Natural killer cell treated with Interleukin-12 subunit alpha and Interleukin-12 subunit beta and Interleukin-15 and Interleukin-18, amount 100 ng/mL, for 72 hours (primary cell): ENCODE results near the gene ZNF566. TPM values are rescaled to one million over a fixed set of nuclear protein-coding genes. Genes with fewer than 3 reads are reported as not detected.
A peak's percentile ranks its signal among the peaks of the same experiment; 100 is the strongest.

ENCODE experiments used
- ATAC-seq, 2 donors: fragments of 150-1000 bp; cut with Tn5 transposase in 1 of 2; sonication (Bioruptor Pico), chemical (Tn5 transposase) in 1 of 2; 2 replicates each; pipeline ENCODE4 v1.10.0; 2021
- DNase-seq: peaks from one replicate; pipeline ENCODE4 v3.0.0; 2022; ENCODE audit warnings: low spot score
- H3K27ac Mint-ChIP-seq, 2 donors: 1 replicate in 1 of 2; 2 replicates in 1 of 2; pipeline ENCODE4 v1.8.0; 2022; ENCODE audit warnings: mixed read lengths in 2 of 2, mild to moderate bottlenecking in 1 of 2, moderate library complexity in 1 of 2
- H3K27me3 Mint-ChIP-seq, 2 donors: 1 replicate in 1 of 2; 2 replicates in 1 of 2; pipeline ENCODE4 v1.8.0; 2022; ENCODE audit warnings: mixed read lengths in 2 of 2
- H3K36me3 Mint-ChIP-seq: one replicate; pipeline ENCODE4 v1.8.0; 2022; ENCODE audit warnings: mixed read lengths
- H3K4me1 Mint-ChIP-seq, 2 donors: 1 replicate in 1 of 2; 2 replicates in 1 of 2; pipeline ENCODE4 v1.8.0; 2022; ENCODE audit warnings: low read depth in 2 of 2, mixed read lengths in 2 of 2, mild to moderate bottlenecking in 1 of 2
- H3K4me3 Mint-ChIP-seq: one replicate; pipeline ENCODE4 v1.8.0; 2022; ENCODE audit warnings: mixed read lengths
- H3K9me3 Mint-ChIP-seq: 2 replicates; pipeline ENCODE4 v1.8.0; 2022; ENCODE audit warnings: mixed read lengths
- total RNA-seq, 2 donors: library from RNA; stranded (reverse); gene quantifications; one replicate each; pipeline ENCODE4 v1.2.3, GENCODE V29; 2022

Gene ZNF566
- total RNA-seq, 2 donors from 2014 or later = 7.3 to 8.3 TPM

DNA sequence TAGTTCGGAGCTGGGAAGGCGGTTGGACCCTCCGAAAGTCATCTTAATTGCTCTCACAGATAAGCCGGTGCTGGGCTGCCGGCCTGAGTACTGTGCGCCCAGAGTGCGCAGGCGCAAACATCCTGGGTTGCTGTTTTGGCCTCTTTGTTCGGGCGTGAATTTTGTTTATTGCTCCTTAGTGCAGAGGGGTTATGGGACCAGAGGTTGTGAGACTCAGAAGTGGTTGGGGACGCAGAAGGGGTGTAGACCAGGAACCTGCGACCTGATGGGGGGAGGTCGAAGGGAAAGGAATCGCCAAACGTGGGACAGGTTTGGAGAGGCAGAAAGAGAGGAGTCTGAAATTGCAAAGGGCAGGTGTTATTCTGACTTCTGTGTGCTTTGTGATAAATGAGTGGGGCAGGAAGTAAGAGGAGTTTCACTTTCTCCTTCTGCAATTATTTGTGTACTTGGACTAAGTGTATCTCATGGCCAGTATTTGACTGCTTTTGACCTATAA lies 607 bp upstream of the ZNF566 start:
- ATAC-seq (peak; percentile 70 to 76), DNase-seq (peak; percentile 78)
- Mint-ChIP-seq H3K27me3 (no peaks in the 10 kb centered on the region), H3K27ac (peak overlapping the region; percentile 96 to 99), H3K4me1 (peaks cover 25 to 30% of the 10 kb centered on the region in 2 donors), H3K36me3 (peaks cover 17% of the 10 kb centered on the region), H3K9me3 (peaks cover 6% of the 10 kb centered on the region), H3K4me3 (peak overlapping the region; percentile 100)

GRCh38 chr19:36488846-36489117 lies 579 bp downstream of the ZNF566 start:
- peak overlapping the region; percentile 100 for H3K4me3 Mint-ChIP-seq

GRCh38 chr19:36488118-36488845 lies 1.1 kb downstream of the ZNF566 start:
- Mint-ChIP-seq H3K36me3 (peaks cover 17% of the 10 kb centered on the region), H3K4me3 (peak overlapping the region; percentile 100), H3K27me3 (no peaks in the 10 kb centered on the region), H3K27ac (peak overlapping the region; percentile 96 to 99), H3K9me3 (peaks cover 6% of the 10 kb centered on the region), H3K4me1 (peaks cover 25 to 30% of the 10 kb centered on the region in 2 donors)
- DNase-seq (no peak), ATAC-seq (no peak)

More at GRCh38 chr19:36488846-36489117, 579 bp downstream of the ZNF566 start:
- H3K27me3 Mint-ChIP-seq = no peaks in the 10 kb centered on the region
- ATAC-seq (peak; percentile 1 to 34), DNase-seq (no peak)
- peaks cover 17% of the 10 kb centered on the region for H3K36me3 Mint-ChIP-seq
- H3K4me1 Mint-ChIP-seq = peaks cover 25 to 30% of the 10 kb centered on the region in 2 donors
- H3K27ac Mint-ChIP-seq = peak overlapping the region; percentile 96 to 99
- peaks cover 6% of the 10 kb centered on the region for H3K9me3 Mint-ChIP-seq

DNA sequence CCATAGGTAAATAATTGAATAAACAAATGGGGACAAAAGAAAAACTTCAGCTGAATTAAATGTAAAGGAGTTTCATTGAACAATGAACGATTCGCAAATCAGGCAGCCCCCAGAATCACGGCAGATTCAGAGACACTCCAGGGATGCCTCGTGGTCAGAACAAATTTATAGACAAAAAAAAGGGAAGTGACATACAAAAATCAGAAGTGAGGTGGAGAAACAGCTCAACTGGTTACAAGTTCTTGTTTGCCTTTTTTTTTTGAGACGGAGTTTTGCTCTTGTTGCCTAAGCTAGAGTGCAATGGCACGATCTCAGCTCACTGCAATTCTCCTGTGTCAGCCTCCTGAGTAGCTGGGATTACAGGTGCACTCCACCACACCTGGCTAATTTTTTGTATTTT lies 5.7 kb downstream of the ZNF566 start:
- no peak overlapping the region for H3K27ac Mint-ChIP-seq
- DNase-seq (no peak), ATAC-seq (no peak)
- no peaks in the 10 kb centered on the region for H3K27me3 Mint-ChIP-seq
- H3K4me1 Mint-ChIP-seq = peaks cover 11 to 15% of the 10 kb centered on the region in 2 donors
- no peaks in the 10 kb centered on the region for H3K9me3 Mint-ChIP-seq
- no peak overlapping the region for H3K4me3 Mint-ChIP-seq
- H3K36me3 Mint-ChIP-seq = peaks cover 15% of the 10 kb centered on the region

GRCh38 chr19:36482876-36483275 lies 6.5 kb downstream of the ZNF566 start:
- H3K9me3 Mint-ChIP-seq = no peaks in the 10 kb centered on the region

GRCh38 chr19:36460046-36460445 lies 29.3 kb downstream of the ZNF566 start:
- no peak overlapping the region for H3K27ac Mint-ChIP-seq
- DNase-seq (no peak), ATAC-seq (no peak)
- peaks cover 44% of the 10 kb centered on the region for H3K36me3 Mint-ChIP-seq
- H3K4me3 Mint-ChIP-seq = no peak overlapping the region
- no peaks in the 10 kb centered on the region for H3K4me1 Mint-ChIP-seq
- peaks cover 5% of the 10 kb centered on the region for H3K9me3 Mint-ChIP-seq
- H3K27me3 Mint-ChIP-seq = no peaks in the 10 kb centered on the region

More at GRCh38 chr19:36482876-36483275, 6.5 kb downstream of the ZNF566 start:
- no peak overlapping the region for H3K27ac Mint-ChIP-seq
- H3K4me1 Mint-ChIP-seq = peaks cover 8% of the 10 kb centered on the region in 2 donors
- DNase-seq (no peak), ATAC-seq (no peak)
- no peak overlapping the region for H3K4me3 Mint-ChIP-seq
- H3K27me3 Mint-ChIP-seq = no peaks in the 10 kb centered on the region
- H3K36me3 Mint-ChIP-seq = peaks cover 10% of the 10 kb centered on the region

DNA sequence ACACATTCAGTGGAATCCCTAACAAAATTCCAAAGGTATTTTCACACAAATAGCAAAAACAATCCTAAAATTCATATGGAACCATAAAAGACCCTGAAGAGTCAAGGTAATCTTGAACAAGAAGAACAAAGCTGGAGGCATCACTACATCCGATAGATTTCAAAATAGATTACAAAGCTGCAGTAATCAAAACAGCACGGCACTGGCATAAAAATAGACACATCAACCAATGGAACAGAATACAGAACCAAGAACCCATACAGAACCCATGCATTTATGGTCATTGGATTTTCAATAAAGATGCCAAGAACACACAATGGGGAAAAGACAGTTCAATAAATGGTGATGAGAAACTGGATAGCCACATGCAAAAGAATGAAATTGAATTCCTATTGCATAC lies 32.5 kb downstream of the ZNF566 start:
- peaks cover 52% of the 10 kb centered on the region for H3K36me3 Mint-ChIP-seq
- peaks cover 18% of the 10 kb centered on the region for H3K9me3 Mint-ChIP-seq
- H3K4me3 Mint-ChIP-seq = no peak overlapping the region
- ATAC-seq (no peak), DNase-seq (no peak)
- H3K27me3 Mint-ChIP-seq = no peaks in the 10 kb centered on the region
- H3K4me1 Mint-ChIP-seq = no peaks in the 10 kb centered on the region
- H3K27ac Mint-ChIP-seq = no peak overlapping the region

DNA sequence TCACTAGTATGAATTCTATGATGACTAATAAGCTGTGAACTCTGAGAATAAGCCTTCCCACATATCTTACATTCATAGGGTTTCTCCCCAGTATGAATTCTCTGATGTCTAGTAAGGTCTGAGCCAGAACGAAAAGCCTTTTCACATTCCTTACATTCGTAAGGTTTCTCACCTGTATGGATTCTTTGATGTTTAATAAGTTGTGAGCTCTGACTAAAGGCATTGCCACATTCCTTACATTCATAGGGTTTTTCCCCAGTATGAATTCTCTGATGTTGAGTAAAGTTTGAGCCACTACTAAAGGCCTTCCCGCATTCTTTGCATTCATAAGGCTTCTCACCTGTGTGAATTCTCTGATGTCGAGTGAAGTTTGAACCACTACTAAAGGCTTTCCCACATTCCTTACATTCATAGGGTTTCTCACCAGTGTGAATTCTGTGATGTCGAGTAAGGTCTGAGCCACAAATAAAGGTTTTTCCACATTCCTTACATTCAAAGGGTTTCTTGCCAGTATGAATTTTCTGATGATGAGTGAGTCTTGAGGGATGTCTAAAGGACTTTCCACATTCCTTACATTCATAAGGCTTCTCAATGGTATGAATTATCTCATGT lies 40.2 kb downstream of the ZNF566 start:
- peaks cover 50% of the 10 kb centered on the region for H3K36me3 Mint-ChIP-seq
- ATAC-seq (no peak), DNase-seq (no peak)
- H3K27me3 Mint-ChIP-seq = no peaks in the 10 kb centered on the region
- no peak overlapping the region for H3K27ac Mint-ChIP-seq
- no peaks in the 10 kb centered on the region for H3K4me1 Mint-ChIP-seq
- H3K4me3 Mint-ChIP-seq = no peak overlapping the region
- H3K9me3 Mint-ChIP-seq = peaks cover 9% of the 10 kb centered on the region

- peaks cover 25% of the 10 kb centered on the region for H3K36me3 Mint-ChIP-seq
- ATAC-seq (no peak), DNase-seq (no peak)
- no peak overlapping the region for H3K27ac Mint-ChIP-seq
- H3K27me3 Mint-ChIP-seq = no peaks in the 10 kb centered on the region
- H3K4me3 Mint-ChIP-seq = no peak overlapping the region
- peaks cover 10% of the 10 kb centered on the region for H3K9me3 Mint-ChIP-seq
- H3K4me1 Mint-ChIP-seq = no peaks in the 10 kb centered on the region
Observed at GRCh38 chr19:36441339-36441738, 48.0 kb downstream of the ZNF566 start.

DNA sequence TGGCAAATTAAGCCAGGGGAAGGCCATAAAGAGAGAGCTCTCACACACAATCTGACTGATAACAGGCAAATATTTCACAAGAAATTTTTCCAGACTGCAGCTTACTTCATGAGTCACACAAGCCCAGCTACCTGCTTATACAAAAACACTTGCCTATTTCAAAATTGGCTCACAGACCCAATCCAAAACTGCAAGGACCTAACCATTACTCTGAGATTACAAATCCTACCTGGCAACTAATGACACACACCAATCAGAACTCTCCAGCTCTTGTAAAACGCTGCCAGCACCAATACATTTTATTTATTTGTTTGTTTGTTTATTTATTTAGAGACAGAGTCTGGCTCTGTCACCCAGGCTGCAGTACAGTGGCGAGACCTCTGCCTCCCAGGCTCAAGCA lies 52.8 kb downstream of the ZNF566 start:
- Mint-ChIP-seq H3K27ac (no peak overlapping the region), H3K4me1 (no peaks in the 10 kb centered on the region), H3K27me3 (no peaks in the 10 kb centered on the region), H3K36me3 (peaks cover 19% of the 10 kb centered on the region), H3K4me3 (no peak overlapping the region), H3K9me3 (peaks cover 12% of the 10 kb centered on the region)
- no peak for DNase-seq
- no peak for ATAC-seq

- ATAC-seq = no peak
- no peak overlapping the region for H3K4me3 Mint-ChIP-seq
- no peak overlapping the region for H3K27ac Mint-ChIP-seq
- DNase-seq = no peak
- peaks cover 22 to 28% of the 10 kb centered on the region in 2 donors for H3K27me3 Mint-ChIP-seq
- peaks cover 5% of the 10 kb centered on the region for H3K9me3 Mint-ChIP-seq
- H3K36me3 Mint-ChIP-seq = peaks cover 18% of the 10 kb centered on the region
- H3K4me1 Mint-ChIP-seq = peaks cover 0 to 3% of the 10 kb centered on the region in 2 donors
Observed at GRCh38 chr19:36423925-36424324, 65.4 kb downstream of the ZNF566 start.

DNA sequence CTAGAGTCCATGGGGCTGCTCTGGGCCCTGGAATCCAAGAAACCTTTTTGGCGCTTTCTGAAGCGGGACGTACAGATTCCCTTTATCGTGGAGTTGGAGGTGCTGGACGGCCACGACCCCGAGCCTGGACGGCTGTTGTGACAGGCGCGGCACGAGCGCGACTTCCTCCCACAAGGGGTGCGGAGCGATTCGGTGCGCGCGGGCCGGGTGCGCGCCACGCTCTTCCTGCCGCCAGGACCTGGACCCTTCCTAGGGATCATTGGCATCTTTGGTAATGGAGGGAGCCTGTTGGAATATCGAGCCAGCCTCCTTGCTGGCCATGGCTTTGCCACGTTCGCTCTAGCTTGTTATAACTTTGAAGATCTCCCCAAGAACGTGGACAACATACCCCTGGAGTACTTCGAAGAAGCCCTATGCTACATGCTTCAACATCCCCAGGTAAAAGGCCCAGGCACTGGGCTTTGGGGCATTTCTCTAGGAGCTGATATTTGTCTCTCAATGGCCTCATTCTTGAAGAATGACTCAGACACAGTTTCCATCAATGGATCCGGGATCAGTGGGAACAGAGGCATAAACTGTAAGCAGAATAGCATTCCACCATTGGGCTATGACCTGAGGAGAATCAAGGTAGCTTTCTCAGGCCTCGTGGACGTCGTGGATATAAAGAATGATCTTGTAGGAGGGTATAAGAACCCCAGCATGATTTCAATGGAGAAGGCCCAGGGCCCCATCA lies 67.4 kb downstream of the ZNF566 start:
- H3K4me1 Mint-ChIP-seq = peaks cover 14 to 17% of the 10 kb centered on the region in 2 donors
- peaks cover 19 to 23% of the 10 kb centered on the region in 2 donors for H3K27me3 Mint-ChIP-seq
- peaks cover 2% of the 10 kb centered on the region for H3K9me3 Mint-ChIP-seq
- DNase-seq (no peak), ATAC-seq (no peak)
- H3K27ac Mint-ChIP-seq = no peak overlapping the region
- H3K4me3 Mint-ChIP-seq = peak overlapping the region; percentile 51
- peaks cover 14% of the 10 kb centered on the region for H3K36me3 Mint-ChIP-seq

DNA sequence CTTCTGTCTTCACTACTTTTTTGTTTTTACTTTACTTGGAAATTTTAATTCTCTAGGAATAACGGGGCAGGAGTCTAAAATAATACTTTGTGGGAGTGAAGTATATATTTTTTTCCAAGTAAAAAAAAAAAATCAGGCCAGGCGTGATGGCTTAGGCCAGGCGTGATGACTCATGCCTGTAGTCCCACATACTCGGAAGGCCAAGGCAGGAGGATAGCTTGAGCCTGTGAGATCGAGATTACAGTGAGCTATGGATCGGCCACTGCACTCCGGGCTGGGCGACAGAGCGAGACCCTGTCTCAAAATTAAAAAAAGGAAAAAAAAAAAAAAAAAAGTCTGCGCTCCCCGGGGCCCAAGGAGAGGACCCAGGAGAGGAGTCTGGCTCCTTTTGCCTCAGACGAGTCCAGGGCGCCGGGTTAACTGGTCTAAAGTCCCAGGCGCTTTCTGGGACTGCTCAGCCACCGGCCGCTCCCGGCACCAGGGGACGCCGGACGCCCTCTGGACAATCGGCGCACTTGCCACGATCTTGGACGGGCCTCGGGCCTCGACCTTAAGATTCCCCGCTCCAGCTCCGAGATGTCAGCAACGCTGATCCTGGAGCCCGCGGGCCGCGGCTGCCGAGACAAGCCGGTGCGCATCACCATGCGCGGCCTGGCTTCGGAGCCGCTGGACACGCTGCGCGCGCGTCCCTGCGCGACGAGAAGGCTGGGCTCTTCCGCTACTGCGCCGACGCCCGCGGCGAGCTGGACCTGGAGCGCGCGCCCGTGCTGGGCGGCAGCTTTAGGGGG lies 68.2 kb downstream of the ZNF566 start:
- peaks cover 14 to 17% of the 10 kb centered on the region in 2 donors for H3K4me1 Mint-ChIP-seq
- H3K27ac Mint-ChIP-seq = no peak overlapping the region
- DNase-seq (no peak), ATAC-seq (no peak)
- peaks cover 12% of the 10 kb centered on the region for H3K36me3 Mint-ChIP-seq
- H3K9me3 Mint-ChIP-seq = no peaks in the 10 kb centered on the region
- peak overlapping the region; percentile 1 for H3K4me3 Mint-ChIP-seq
- peaks cover 17 to 20% of the 10 kb centered on the region in 2 donors for H3K27me3 Mint-ChIP-seq
